Fibroblast of lung (primary cell): Measurements from ENCODE around the gene SEMA6B. TPM values are rescaled to one million over a fixed set of nuclear protein-coding genes. Genes with fewer than 3 reads are reported as not detected.

Experiments used
- DNase-seq, 2 donors: peaks; one replicate each; pipeline versions ENCODE4 v3.0.0 to v3.0.0-alpha.2; 2010; ENCODE audit warnings: low read depth in 2 of 2
- H2AFZ ChIP-seq: 2 replicates; pipeline ENCODE4 v1.5.1; 2012; ENCODE audit warnings: low read length, control low read depth, inconsistent platforms
- H3K27ac ChIP-seq: 2 replicates; pipeline ENCODE4 v1.5.1; 2011; ENCODE audit warnings: low read length, control low read depth; ENCODE audit not compliant: insufficient read depth
- H3K27me3 ChIP-seq: 2 replicates; pipeline ENCODE4 v1.5.1; 2011; ENCODE audit warnings: mild to moderate bottlenecking, low read length; ENCODE audit not compliant: control insufficient read depth, insufficient read depth
- H3K36me3 ChIP-seq: 2 replicates; pipeline ENCODE4 v1.5.1; 2011; ENCODE audit warnings: low read length; ENCODE audit not compliant: control insufficient read depth, insufficient read depth
- H3K4me1 ChIP-seq: 2 replicates; pipeline ENCODE4 v1.5.1; 2011; ENCODE audit warnings: low read length; ENCODE audit not compliant: control insufficient read depth, insufficient read depth; ENCODE audit errors: extremely low read depth
- H3K4me2 ChIP-seq: 2 replicates; pipeline ENCODE4 v1.5.1; 2011; ENCODE audit warnings: low read length, control low read depth; ENCODE audit not compliant: insufficient read depth; ENCODE audit errors: extremely low read depth
- H3K4me3 ChIP-seq, 4 experiments: fragments of 200-600 bp in 1 of 4; sonication (generic) in 1 of 4; replicated peaks in 1 of 4; 2 replicates each; pipeline ENCODE4 v1.5.1; 2011 to 2016; ENCODE audit warnings: low read length in 4 of 4, low read depth in 3 of 4, mild to moderate bottlenecking in 3 of 4, control low read depth in 2 of 4, inconsistent platforms in 1 of 4, mixed read lengths in 1 of 4; ENCODE audit not compliant: insufficient read depth in 1 of 4; ENCODE audit errors: control extremely low read depth in 1 of 4
- H3K79me2 ChIP-seq: 2 replicates; pipeline ENCODE4 v1.5.1; 2012; ENCODE audit warnings: mild to moderate bottlenecking, low read length, inconsistent platforms; ENCODE audit not compliant: control insufficient read depth, insufficient read depth
- H3K9ac ChIP-seq: 2 replicates; pipeline ENCODE4 v1.5.1; 2011; ENCODE audit warnings: mild to moderate bottlenecking, low read length, control low read depth; ENCODE audit not compliant: insufficient read depth
- H3K9me3 ChIP-seq: 2 replicates; pipeline ENCODE4 v1.5.1; 2012; ENCODE audit warnings: low read depth, low read length; ENCODE audit not compliant: control insufficient read depth, insufficient read depth
- H4K20me1 ChIP-seq: 2 replicates; pipeline ENCODE4 v1.5.1; 2011; ENCODE audit warnings: low read length; ENCODE audit not compliant: control insufficient read depth, insufficient read depth; ENCODE audit errors: extremely low read depth
- EZH2 ChIP-seq: IDR thresholded peaks from 2 replicates; pipeline ENCODE4 v1.5.1; 2012; ENCODE audit warnings: low read length, control low read depth, mild to moderate bottlenecking; ENCODE audit errors: missing control alignments
- polyA plus RNA-seq, 2 donors: library from polyadenylated mRNA; depleted of rRNA in 1 of 2; stranded (reverse) in 1 of 2; unstranded in 1 of 2; fragments of >200 nt; gene quantifications; 2 replicates each; pipeline ENCODE4 v1.2.1, GENCODE V29; 2011 to 2012; ENCODE audit warnings: missing spikeins in 1 of 2
- total RNA-seq: library from RNA; depleted of rRNA; stranded (reverse); fragments of >200 nt; gene quantifications from 2 replicates; pipeline ENCODE4 v1.2.1, GENCODE V29; 2014
- TF ChIP-seq, protein P1 (sequence below), 2 donors: IDR thresholded peaks in 1 of 2; conservative IDR thresholded peaks in 1 of 2; 1 replicate in 1 of 2; 2 replicates in 1 of 2; pipeline ENCODE4 v1.5.1; 2011 to 2012; ENCODE audit warnings: low read length in 2 of 2, control low read depth in 1 of 2, inconsistent platforms in 1 of 2, low read depth in 1 of 2, mild to moderate bottlenecking in 1 of 2

SEMA6B gene
- total and polyA plus RNA-seq, 2 donors (not counting 1 experiment from before 2014, with no cell fraction given) = under 0.01 to 0.31 TPM

DNA sequence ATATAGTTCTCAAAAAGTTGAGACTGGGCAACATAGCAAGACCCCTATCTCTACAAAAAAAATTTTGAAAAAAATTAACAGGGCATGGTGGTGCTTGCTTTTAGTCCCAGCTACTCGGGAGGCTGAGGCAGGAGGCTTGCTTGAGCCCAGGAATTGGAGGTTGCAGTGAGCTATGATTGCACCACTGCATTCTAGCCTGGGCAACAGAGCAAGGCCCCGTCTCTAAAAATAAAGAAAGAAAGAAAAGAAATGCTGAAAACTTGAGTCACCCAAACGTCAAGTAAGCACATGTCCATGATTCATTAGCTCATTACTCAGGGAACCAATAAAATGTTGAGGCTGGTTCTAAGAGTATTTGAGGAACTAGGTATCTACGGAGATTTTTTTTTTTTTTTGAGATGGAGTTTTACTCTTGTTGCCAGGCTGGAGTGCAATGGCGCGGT lies 33.9 kb upstream of the SEMA6B start:
- TF ChIP-seq EZH2 = no peak
- TF ChIP-seq, protein P1, sequence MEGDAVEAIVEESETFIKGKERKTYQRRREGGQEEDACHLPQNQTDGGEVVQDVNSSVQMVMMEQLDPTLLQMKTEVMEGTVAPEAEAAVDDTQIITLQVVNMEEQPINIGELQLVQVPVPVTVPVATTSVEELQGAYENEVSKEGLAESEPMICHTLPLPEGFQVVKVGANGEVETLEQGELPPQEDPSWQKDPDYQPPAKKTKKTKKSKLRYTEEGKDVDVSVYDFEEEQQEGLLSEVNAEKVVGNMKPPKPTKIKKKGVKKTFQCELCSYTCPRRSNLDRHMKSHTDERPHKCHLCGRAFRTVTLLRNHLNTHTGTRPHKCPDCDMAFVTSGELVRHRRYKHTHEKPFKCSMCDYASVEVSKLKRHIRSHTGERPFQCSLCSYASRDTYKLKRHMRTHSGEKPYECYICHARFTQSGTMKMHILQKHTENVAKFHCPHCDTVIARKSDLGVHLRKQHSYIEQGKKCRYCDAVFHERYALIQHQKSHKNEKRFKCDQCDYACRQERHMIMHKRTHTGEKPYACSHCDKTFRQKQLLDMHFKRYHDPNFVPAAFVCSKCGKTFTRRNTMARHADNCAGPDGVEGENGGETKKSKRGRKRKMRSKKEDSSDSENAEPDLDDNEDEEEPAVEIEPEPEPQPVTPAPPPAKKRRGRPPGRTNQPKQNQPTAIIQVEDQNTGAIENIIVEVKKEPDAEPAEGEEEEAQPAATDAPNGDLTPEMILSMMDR (conservative IDR thresholded peaks at IDR 0.05 in 1 of 2, IDR thresholded peaks at IDR 0.05 in 1 of 2; ENCODE audit: low read depth in 1 of 2, low read length in 2 of 2) = no peak

DNA sequence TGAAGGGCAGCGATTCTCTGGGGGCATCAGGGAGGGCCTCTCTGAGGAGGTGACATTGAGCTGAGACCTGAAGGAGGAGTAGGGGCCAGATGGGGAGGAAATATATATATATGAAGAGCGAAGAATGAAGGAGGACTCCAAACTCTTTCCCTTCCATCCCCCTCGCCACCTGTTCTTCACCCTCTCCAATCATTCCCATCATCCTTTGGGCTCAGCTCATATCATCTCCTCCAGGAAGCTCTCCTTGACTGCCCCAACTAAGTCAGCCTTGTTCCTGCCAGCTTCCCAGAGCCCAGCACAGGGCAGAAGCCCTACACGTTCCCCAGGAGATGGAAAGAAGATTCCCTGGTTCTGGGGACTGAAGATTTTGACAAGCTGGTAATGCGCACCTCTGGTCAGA lies 33.0 kb upstream of the SEMA6B start:
- no peaks in the 10 kb centered on the region for H3K4me1 ChIP-seq
- no peaks in the 10 kb centered on the region for H4K20me1 ChIP-seq
- no peaks in the 10 kb centered on the region for H3K79me2 ChIP-seq
- no peak overlapping the region for H3K9ac ChIP-seq
- H3K27ac ChIP-seq = no peak overlapping the region
- no peak overlapping the region for H3K4me3 ChIP-seq
- H3K4me2 ChIP-seq = no peak overlapping the region
- DNase-seq = no peak
- TF ChIP-seq, protein P1 (conservative IDR thresholded peaks at IDR 0.05 in 1 of 2, IDR thresholded peaks at IDR 0.05 in 1 of 2; ENCODE audit: low read depth in 1 of 2, low read length in 2 of 2) = no peak
- no peak for TF ChIP-seq EZH2
- H3K27me3 ChIP-seq = peaks cover 1% of the 10 kb centered on the region
- no peaks in the 10 kb centered on the region for H3K9me3 ChIP-seq
- H3K36me3 ChIP-seq = no peaks in the 10 kb centered on the region
- H2AFZ ChIP-seq = no peak overlapping the region

More for the DNA sequence above, 33.9 kb upstream of the SEMA6B start:
- Histone ChIP-seq H3K27me3 (peaks cover 3% of the 10 kb centered on the region), H3K4me1 (no peaks in the 10 kb centered on the region), H3K9me3 (no peaks in the 10 kb centered on the region), H3K36me3 (no peaks in the 10 kb centered on the region), H3K9ac (no peak overlapping the region), H3K4me2 (no peak overlapping the region), H3K79me2 (no peaks in the 10 kb centered on the region), H3K4me3 (no peak overlapping the region), H3K27ac (no peak overlapping the region), H2AFZ (no peak overlapping the region), H4K20me1 (no peaks in the 10 kb centered on the region)
- DNase-seq = peak; percentile 31 to 73

DNA sequence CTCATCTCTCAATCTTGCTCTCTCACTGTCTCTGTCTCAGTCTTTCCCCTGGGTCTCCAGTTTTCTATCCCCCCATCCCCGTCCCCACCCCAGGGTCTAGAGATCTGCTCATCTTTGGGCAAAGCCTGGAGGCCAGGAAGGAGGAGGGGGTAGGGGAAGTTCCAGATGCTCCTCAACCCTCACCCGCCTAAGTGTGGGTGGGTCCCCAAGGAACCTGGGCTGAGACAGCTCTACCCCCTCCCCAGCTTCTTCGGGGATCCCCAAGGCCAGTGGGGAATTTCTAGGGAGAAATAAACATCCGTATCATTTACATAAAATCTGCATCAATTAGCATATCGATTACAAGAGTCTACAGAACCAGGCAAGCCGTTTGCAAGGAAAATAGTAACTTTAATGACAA lies 31.8 kb upstream of the SEMA6B start:
- no peak overlapping the region for H3K4me2 ChIP-seq
- no peak for DNase-seq
- H3K4me1 ChIP-seq = no peaks in the 10 kb centered on the region
- H2AFZ ChIP-seq = no peak overlapping the region
- H3K9ac ChIP-seq = no peak overlapping the region
- no peaks in the 10 kb centered on the region for H4K20me1 ChIP-seq
- H3K36me3 ChIP-seq = no peaks in the 10 kb centered on the region
- no peak overlapping the region for H3K4me3 ChIP-seq
- no peak for TF ChIP-seq EZH2
- no peaks in the 10 kb centered on the region for H3K79me2 ChIP-seq
- no peaks in the 10 kb centered on the region for H3K9me3 ChIP-seq
- peaks cover 1% of the 10 kb centered on the region for H3K27me3 ChIP-seq
- no peak overlapping the region for H3K27ac ChIP-seq
